NOMO-1 treated with DMSO at 0.1 percent for 48 hours (cell line): ENCODE results near the gene NDST3.
"Not testable (repeated sequence)": the region's sequence is repeated elsewhere in the genome, so short reads cannot be mapped to it uniquely, and the experiment has no call there.

Experiments
- DNase-seq: peaks from one replicate; lab custom pipeline; 2025; ENCODE audit not compliant: unreplicated experiment; lab: John Stamatoyannopoulos, UW

The NDST3 gene

DNA sequence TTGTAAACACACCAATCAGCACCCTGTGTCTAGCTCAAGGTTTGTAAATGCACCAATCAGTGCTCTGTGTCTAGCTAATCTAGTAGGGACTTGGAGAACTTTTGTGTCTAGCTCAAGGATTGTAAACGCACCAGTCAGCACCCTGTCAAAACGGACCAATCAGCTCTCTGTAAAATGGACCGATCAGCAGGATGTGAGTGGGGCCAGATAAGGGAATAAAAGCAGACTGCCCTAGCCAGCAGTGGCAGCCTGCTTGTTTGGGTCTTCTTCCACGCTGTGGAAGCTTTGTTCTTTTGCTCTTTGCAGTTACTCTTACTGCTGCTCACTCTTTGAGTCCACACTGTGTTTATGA is 231.8 kb downstream of the NDST3 start:
- DNase-seq, result not testable (repeated sequence)

GRCh38 chr4:118268780-118269179 is 234.5 kb downstream of the NDST3 start:
- DNase-seq, result no peak

- DNase-seq, result peak; percentile 38
Observed at GRCh38 chr4:118270492-118270891, 236.2 kb downstream of the NDST3 start.

GRCh38 chr4:118271788-118272187 is 237.5 kb downstream of the NDST3 start:
- no peak for DNase-seq

GRCh38 chr4:118273642-118274041 is 239.4 kb downstream of the NDST3 start:
- DNase-seq, result no peak

- no peak for DNase-seq
Observed at GRCh38 chr4:118276580-118276979, 242.3 kb downstream of the NDST3 start.

DNA sequence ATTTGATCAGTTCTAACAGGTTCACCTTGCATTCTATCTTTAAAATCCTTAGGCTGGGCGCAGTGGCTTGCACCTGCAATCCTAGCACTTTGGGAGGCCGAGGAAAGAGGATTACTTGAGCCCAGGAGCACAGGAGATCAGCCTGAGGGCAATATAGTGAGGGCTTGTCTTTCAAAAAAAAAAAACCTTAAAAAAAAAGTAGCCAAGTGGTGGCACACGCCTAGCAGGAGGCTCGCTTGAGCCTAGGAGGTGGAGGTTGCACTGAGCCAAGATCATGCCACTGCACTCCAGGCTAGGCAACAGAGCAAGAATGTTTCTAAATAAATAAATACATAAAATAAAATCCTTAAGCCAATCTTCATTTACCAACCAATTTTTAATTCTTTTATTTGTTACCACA is 243.0 kb downstream of the NDST3 start:
- no peak for DNase-seq

GRCh38 chr4:118278473-118279274 is 244.4 kb downstream of the NDST3 start:
- peak; percentile 91 for DNase-seq

DNA sequence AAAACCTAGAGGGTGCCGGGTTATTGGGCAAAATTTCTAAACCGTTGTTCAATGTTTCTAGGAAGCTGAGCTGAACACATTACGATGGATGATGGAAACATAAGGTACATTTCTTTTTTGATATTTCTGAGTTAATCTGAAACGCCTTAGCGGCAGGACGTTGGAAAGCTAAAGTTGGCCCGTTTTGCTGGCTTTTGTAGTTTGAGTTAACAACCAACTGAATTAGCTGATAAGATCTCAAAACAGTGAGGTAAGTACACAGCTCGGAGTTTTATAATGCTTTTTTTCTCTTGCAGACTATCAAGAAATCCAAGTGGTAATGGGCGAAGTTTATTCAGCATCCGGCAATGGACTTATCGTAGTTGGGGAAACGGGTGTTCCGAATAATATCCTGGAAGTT is 245.0 kb downstream of the NDST3 start:
- DNase-seq, result no peak

DNA sequence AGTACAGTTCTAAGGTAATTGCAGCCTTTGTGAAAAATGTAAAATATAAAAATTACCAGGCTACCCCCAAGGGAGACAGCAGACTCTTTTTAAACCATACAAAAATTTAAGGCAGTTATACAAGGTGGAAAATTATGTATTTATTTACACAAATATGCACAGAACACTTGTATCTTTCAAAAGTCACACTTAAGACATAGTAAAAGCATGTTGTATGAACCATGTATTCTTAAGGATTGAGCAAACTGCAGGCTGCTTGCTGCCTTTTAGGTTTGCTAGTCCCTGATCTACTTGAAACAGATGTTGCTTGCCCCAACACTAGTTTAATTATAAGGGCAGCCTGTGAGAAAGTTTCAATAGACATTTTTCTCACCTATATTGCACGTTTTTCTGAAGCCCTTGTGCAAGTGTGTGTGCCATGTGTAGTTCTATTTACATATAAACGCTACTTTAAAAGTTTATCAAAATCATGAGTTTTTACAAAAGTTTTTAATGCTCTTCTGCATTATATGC is 245.7 kb downstream of the NDST3 start:
- DNase-seq, result no peak

DNA sequence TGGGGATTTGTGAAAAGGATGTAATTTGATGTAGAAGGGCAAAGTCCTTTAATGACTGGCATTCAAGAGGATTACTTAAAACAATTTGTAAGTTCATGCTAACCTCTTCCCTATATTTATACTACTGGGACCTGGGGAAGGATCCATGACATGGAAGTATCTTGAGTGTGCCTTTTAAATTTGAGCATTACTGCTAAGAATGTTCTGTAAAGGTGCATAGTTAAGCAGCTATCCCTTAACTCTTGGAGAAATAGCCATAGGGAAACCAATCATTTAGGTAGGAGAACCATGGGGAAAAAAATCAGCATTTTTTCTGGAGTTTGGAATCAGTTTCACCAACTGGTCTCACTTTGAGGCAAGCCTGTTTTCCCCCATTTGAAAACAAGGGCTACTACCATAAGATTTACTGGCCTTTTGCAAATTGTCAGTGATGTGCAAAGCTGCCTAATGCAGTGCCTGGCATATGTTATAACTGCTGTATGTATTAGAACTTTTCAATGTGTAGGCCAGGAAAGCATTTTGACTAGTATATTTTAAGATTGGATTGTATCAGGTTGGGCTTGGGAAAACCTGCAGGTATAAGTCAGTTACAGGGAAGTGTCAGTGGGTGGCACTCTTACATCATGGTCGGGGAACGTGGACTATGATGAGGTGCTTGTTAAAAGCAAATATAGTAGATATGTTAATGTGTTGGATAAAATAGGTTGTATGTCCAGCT is 246.4 kb downstream of the NDST3 start:
- peak; percentile 50 for DNase-seq

- DNase-seq, result no peak
Observed at GRCh38 chr4:118281611-118282442, 247.5 kb downstream of the NDST3 start.

DNA sequence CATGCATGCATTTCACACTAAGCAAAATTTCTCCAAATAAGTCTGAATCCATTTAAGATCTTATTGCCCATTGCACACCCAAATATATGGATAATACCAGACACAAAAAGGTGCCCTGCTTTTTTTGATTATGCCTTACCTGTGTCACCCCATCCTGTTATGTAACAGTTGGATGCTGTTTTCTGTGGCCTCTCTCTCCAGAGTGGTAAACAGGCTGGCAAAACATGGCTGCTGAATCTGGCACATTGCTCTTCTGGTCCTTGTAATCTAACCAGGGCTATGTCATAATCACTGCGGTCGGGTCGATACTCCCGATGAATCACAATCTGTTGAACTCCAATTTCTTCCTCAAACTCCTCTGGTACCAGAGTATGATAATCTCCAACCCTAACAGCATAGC is 248.4 kb downstream of the NDST3 start:
- DNase-seq, result peak; percentile 87

GRCh38 chr4:118284169-118284568 is 249.9 kb downstream of the NDST3 start:
- DNase-seq, result peak; percentile 90

DNA sequence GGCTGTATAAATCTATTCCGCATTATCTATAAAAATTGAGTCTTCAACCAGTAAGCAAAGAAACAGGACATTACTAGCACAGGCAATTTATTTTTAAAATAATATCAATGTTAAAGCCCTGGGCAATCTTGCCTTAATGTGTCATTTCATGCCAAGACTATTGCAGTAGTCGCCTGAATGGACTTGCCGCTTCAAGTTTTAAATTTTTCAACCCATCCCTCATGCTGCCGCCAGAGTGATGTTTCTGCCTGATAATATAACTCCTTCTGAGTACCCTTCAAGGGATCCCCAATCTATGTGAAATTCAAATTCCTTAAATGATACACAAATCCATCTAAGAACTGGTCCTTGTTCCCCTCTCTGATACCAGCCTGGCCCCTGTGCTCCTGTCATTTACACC is 251.6 kb downstream of the NDST3 start:
- no peak for DNase-seq

DNA sequence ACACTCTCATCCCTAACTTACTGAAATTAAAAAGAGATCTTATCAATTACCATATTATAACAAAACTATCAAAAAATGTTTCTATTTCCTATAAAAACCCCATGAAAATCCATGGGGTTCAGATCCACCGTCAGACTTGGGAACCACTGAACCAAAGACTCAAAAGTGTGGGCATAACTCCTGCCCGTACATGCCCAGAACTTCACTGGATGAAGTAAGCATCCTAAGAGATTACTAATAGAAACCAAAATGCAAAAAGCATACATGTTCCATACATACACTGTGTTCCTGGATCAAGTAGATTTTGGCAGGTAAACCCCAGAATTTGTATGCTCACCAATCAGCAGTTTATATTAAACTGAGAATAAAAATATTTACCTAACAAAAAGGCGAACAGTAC is 252.4 kb downstream of the NDST3 start:
- no peak for DNase-seq

DNA sequence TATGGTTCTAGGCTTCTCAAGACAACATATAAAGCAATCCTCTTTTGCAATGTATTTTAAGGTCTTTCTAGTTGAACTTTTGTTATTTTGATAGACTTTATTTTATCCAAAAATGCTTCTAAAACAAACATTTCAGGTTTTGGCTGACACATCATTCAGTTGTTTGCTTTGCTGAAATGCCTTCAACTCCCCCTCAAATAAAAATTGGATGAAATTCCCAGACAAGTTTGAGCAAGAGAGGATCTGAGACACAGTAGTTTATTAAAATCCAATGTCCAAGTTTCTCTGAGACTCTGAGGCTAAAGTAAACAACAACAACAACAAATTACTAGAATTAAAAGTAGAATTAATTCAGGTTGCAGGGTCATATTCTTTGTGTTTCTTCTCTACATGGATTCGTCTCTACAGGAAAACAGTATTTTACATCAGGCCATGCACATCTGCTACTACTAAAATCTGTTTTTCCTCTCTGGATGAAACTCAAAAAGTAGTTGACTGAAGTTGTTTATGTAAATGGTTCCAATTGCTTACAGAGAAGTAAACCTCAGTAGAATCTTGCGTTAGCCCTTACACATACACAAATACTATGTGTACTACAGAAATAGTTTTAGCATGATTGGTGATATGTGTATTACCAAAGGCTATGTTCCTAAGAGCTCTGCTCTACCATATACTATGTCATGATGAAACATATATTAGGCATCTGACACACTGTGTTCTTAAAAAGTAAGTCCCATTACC is 253.6 kb downstream of the NDST3 start:
- no peak for DNase-seq

DNA sequence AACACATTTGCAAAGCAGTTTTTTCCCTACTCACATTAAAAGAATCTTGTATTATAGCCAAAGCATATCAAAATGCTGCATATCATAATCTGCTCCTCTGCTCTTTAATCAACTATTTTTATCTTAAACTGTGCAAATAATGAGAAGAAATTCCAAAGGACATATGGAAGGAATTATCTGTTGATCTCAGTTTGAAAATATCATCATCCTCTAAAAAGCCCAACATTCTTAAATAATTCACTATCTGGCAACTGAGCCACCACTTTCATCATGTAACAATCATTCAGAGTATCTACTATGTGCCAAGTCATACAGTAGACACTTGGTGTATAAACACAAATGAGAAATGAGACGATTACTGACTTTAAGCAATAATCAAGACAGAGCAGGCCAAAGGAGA is 255.5 kb downstream of the NDST3 start:
- DNase-seq, result no peak

GRCh38 chr4:118290951-118291350 is 256.7 kb downstream of the NDST3 start:
- DNase-seq, result no peak

GRCh38 chr4:118296729-118297128 is 262.4 kb downstream of the NDST3 start:
- DNase-seq, result no peak

DNA sequence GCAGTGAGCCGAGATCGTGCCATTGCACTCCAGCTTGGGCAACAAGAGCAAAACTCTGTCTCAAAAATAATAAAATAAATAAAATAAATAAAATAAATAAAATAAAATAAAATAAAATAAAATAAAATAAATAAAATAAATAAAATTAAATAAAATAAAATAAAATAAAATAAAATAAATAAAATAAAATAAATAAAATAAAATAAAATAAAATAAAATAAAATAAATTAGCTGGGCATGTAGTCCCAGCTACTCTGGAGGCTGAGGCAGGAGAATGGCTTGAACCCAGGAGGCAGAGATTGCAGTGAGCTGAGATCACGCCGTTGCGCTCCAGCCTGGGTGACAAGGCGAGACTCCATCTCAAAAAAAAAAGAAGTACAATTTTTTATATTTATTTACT is 265.3 kb downstream of the NDST3 start:
- DNase-seq, result not testable (repeated sequence)
